Lower leg skin (tissue), 3 donors: ENCODE measurements around the gene MTUS2.

Source experiments
- POLR2A ChIP-seq, 2 donors: fragments of 450-650 bp; IDR thresholded peaks; one replicate each; pipeline ENCODE4 v1.6.1; 2016 to 2017; ENCODE audit warnings: antibody characterized with exemption in 2 of 2, mild to moderate bottlenecking in 1 of 2, moderate library complexity in 1 of 2
- TF ChIP-seq, protein P1 (sequence below), 3 donors: fragments of 450-650 bp; IDR thresholded peaks; one replicate each; pipeline ENCODE4 v1.5.1; 2016; ENCODE audit warnings: antibody characterized with exemption in 3 of 3, mild to moderate bottlenecking in 3 of 3, moderate library complexity in 2 of 3

DNA sequence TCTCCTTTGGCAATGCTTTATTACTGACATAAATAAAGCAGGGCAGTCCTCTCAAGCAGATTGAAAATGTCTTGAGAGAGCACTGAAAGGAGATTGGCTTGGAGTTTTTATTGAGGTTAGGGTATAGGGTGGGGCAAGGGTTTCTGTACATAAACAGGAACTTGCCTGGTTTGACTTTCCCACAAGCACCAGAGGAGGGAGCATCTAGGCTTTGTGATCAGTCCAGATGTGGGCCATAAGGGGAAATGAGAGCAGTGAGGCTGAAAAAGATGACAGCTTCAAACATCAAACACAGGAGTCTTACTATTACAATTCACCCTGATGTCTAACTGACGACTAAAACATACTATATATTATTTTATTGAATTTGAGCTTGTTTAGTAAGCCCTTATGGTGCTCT is 260.9 kb downstream of the MTUS2 start:
- TF ChIP-seq POLR2A (IDR thresholded peaks at IDR 0.05) = no peak
- TF ChIP-seq, protein P1, sequence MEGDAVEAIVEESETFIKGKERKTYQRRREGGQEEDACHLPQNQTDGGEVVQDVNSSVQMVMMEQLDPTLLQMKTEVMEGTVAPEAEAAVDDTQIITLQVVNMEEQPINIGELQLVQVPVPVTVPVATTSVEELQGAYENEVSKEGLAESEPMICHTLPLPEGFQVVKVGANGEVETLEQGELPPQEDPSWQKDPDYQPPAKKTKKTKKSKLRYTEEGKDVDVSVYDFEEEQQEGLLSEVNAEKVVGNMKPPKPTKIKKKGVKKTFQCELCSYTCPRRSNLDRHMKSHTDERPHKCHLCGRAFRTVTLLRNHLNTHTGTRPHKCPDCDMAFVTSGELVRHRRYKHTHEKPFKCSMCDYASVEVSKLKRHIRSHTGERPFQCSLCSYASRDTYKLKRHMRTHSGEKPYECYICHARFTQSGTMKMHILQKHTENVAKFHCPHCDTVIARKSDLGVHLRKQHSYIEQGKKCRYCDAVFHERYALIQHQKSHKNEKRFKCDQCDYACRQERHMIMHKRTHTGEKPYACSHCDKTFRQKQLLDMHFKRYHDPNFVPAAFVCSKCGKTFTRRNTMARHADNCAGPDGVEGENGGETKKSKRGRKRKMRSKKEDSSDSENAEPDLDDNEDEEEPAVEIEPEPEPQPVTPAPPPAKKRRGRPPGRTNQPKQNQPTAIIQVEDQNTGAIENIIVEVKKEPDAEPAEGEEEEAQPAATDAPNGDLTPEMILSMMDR (IDR thresholded peaks at IDR 0.05) = no peak
